Transverse colon (tissue), 4 donors: ENCODE measurements around the gene BMAL1. TPM values are rescaled to one million over a fixed set of nuclear protein-coding genes. Genes with fewer than 3 reads are reported as not detected.

ENCODE experiments used
- DNase-seq: peaks from one replicate; pipeline ENCODE4 v3.0.0-alpha.2; 2019
- H3K27ac ChIP-seq, 4 donors: fragments of 200-600 bp; sonication (generic); 2 replicates each; pipeline ENCODE4 v1.5.1; 2016 to 2018; ENCODE audit warnings: inconsistent platforms in 4 of 4
- H3K27me3 ChIP-seq: fragments of 200-600 bp; sonication (generic); 2 replicates; pipeline ENCODE4 v1.5.1; 2017; ENCODE audit warnings: inconsistent platforms
- H3K36me3 ChIP-seq, 4 donors: fragments of 200-600 bp; sonication (generic); 2 replicates each; pipeline ENCODE4 v1.5.1; 2017 to 2019; ENCODE audit warnings: inconsistent platforms in 4 of 4
- H3K4me1 ChIP-seq, 4 donors: fragments of 200-600 bp; sonication (generic); 2 replicates each; pipeline ENCODE4 v1.5.1; 2017 to 2020; ENCODE audit warnings: inconsistent platforms in 4 of 4
- H3K4me3 ChIP-seq, 4 donors: fragments of 200-600 bp; sonication (generic); 1 replicate in 1 of 4; 2 replicates in 3 of 4; pipeline versions ENCODE4 v1.5.1 to v1.6.1; 2017 to 2019; ENCODE audit warnings: inconsistent platforms in 4 of 4
- H3K9me3 ChIP-seq, 2 donors: fragments of 200-600 bp; sonication (generic); 2 replicates each; pipeline ENCODE4 v1.5.1; 2017 to 2019; ENCODE audit warnings: inconsistent platforms in 2 of 2
- CTCF ChIP-seq, 5 experiments: fragments of 200-600 bp in 3 of 5; fragments of 450-650 bp in 2 of 5; sonication (generic) in 3 of 5; IDR thresholded peaks; 1 replicate in 2 of 5; 2 replicates in 3 of 5; pipeline ENCODE4 v1.5.1; 2016 to 2017; ENCODE audit warnings: antibody characterized with exemption in 5 of 5, inconsistent platforms in 3 of 5, mild to moderate bottlenecking in 2 of 5, moderate library complexity in 1 of 5
- EP300 ChIP-seq: sonication (generic); formaldehyde crosslinking; IDR thresholded peaks from one replicate; pipeline ENCODE4 v1.6.1; 2017; ENCODE audit warnings: antibody characterized with exemption, low read depth
- POLR2A ChIP-seq: fragments of 450-650 bp; IDR thresholded peaks from one replicate; pipeline ENCODE4 v1.6.1; 2016; ENCODE audit warnings: antibody characterized with exemption, mild to moderate bottlenecking, moderate library complexity
- POLR2AphosphoS5 ChIP-seq, 3 donors: sonication (generic); formaldehyde crosslinking; IDR thresholded peaks; one replicate each; pipeline ENCODE4 v1.6.1; 2016; ENCODE audit warnings: antibody characterized with exemption in 3 of 3
- WGBS, 2 donors: methylation state at CpG; one replicate each; pipeline ENCODE4 v1.1.5; 2018; ENCODE audit warnings: low coverage in 1 of 2; 5-methylcytosine and 5-hydroxymethylcytosine counted together
- in situ Hi-C, 4 donors: fragments of 200-750 bp; cut with MboI; loops; one replicate each; pipeline versions ENCODE4 v1.15.0 to v1.15.1; 2017; ENCODE audit warnings: low sequenced_read_pairs in 3 of 4, low pct_ligation_motif_present in 1 of 4, low pct_unique_long_range_greater_than_20kb in 1 of 4
- intact Hi-C: fragments of 100-400 bp; cut with DNase I; formaldehyde crosslinking; loops from one replicate; pipeline ENCODE4 v1.15.1; 2023; ENCODE audit warnings: low total_unique reads
- total RNA-seq, 4 donors: library from RNA; depleted of rRNA; stranded (reverse); fragments of >200 nt; gene quantifications; one replicate each; pipeline ENCODE4 v1.1.0, GENCODE V29; 2016

Gene BMAL1
- total RNA-seq, 4 donors from 2014 or later = 20.7 to 48.6 (median 30.8) TPM

DNA sequence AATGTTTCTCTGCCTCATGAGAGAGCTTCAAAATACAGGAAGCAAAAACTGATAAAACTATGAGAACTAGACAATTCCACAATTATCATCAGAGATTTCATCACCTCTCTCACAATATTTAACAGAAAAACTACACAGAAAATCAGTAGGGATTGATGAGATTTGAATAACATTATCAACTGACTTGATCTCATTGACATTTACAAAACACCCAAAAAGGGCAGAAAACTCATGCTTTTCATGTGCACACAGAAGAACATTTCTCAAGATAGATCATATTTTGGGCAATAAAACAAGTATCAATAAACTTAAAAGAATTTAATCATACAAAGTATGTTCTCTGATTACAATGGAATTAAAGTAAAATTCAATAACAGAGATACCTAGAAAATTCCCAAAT lies 149.8 kb downstream of the BMAL1 start:
- intact Hi-C loops (no loop called here), in situ Hi-C loops (no loop called here)
- peaks cover 0 to 19% (median 7%) of the 10 kb centered on the region in 4 donors for H3K4me1 ChIP-seq
- no peaks in the 10 kb centered on the region for H3K27me3 ChIP-seq
- no peak overlapping the region for H3K27ac ChIP-seq
- H3K4me3 ChIP-seq = no peak overlapping the region
- TF ChIP-seq EP300 (no peak), POLR2AphosphoS5 (IDR thresholded peaks at IDR 0.05) (no peak), POLR2A (no peak), CTCF (IDR thresholded peaks at IDR 0.05) (no peak)
- peaks cover 0 to 22% (median 0%) of the 10 kb centered on the region in 4 donors for H3K36me3 ChIP-seq
- H3K9me3 ChIP-seq = peaks cover 18% of the 10 kb centered on the region in 2 donors
- no peak for DNase-seq

GRCh38 chr11:13429288-13429687 lies 151.7 kb downstream of the BMAL1 start:
- TF ChIP-seq POLR2AphosphoS5 (IDR thresholded peaks at IDR 0.05) (no peak), POLR2A (no peak), EP300 (no peak), CTCF (IDR thresholded peaks at IDR 0.05) (no peak)

DNA sequence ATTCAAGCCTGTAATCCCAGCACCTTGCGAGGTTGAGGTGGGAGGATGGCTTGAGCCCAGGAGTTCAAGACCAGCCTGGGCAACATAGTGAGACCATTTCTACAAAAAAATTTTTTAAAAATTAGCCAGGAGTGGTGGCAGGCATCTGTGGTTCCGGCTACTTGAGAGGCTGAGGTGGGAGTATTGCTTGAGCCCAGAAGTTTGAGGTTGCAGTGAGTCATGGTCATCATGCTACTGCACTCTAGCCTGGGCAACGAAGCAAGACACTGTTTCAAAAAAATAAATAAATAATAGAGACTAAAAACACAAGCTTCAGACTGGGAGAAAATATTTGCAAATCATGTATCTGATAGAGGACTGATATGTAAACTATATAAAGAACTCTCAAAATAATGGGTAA lies 152.2 kb downstream of the BMAL1 start:
- Histone ChIP-seq H3K4me1 (peaks cover 0 to 22% (median 4%) of the 10 kb centered on the region in 4 donors), H3K9me3 (peaks cover 18% of the 10 kb centered on the region in 2 donors), H3K27me3 (no peaks in the 10 kb centered on the region), H3K27ac (no peak overlapping the region), H3K4me3 (no peak overlapping the region), H3K36me3 (peaks cover 0 to 22% (median 0%) of the 10 kb centered on the region in 4 donors)
- DNase-seq = no peak
- WGBS, 2 donors = 90 to 91% methylated on average over 3 of the region's 3 CpGs
- intact Hi-C loops = no loop called here
- TF ChIP-seq EP300 = no peak
- no peak for TF ChIP-seq CTCF (IDR thresholded peaks at IDR 0.05)
- TF ChIP-seq POLR2A = no peak
- TF ChIP-seq POLR2AphosphoS5 (IDR thresholded peaks at IDR 0.05) = no peak
- in situ Hi-C loops = no loop called here

More at GRCh38 chr11:13429288-13429687, 151.7 kb downstream of the BMAL1 start:
- Histone ChIP-seq H3K27me3 (no peaks in the 10 kb centered on the region), H3K4me1 (peaks cover 0 to 20% (median 4%) of the 10 kb centered on the region in 4 donors), H3K27ac (no peak overlapping the region), H3K9me3 (peaks cover 18% of the 10 kb centered on the region in 2 donors), H3K36me3 (peaks cover 0 to 22% (median 0%) of the 10 kb centered on the region in 4 donors), H3K4me3 (no peak overlapping the region)
- intact Hi-C loops (no loop called here), in situ Hi-C loops (no loop called here)
- no peak for DNase-seq
- 0 to 100% methylated on average over 1 of the region's 1 CpG for WGBS, 2 donors

GRCh38 chr11:13433437-13433836 lies 155.8 kb downstream of the BMAL1 start:
- intact Hi-C loops = no loop called here
- WGBS, 2 donors = 99 to 100% methylated on average over 2 of the region's 2 CpGs

More at GRCh38 chr11:13433437-13433836, 155.8 kb downstream of the BMAL1 start:
- in situ Hi-C loops = no loop called here
- Histone ChIP-seq H3K9me3 (peaks cover 3 to 8% of the 10 kb centered on the region in 2 donors), H3K27me3 (no peaks in the 10 kb centered on the region), H3K27ac (no peak overlapping the region), H3K4me3 (no peak overlapping the region), H3K4me1 (peaks cover 0 to 20% (median 4%) of the 10 kb centered on the region in 4 donors), H3K36me3 (peaks cover 0 to 10% (median 0%) of the 10 kb centered on the region in 4 donors)
- DNase-seq = no peak
- TF ChIP-seq EP300 = no peak
- TF ChIP-seq POLR2A = no peak
- TF ChIP-seq CTCF (IDR thresholded peaks at IDR 0.05) = no peak
- no peak for TF ChIP-seq POLR2AphosphoS5 (IDR thresholded peaks at IDR 0.05)
